T47D (cell line): ENCODE measurements around the gene KRTAP1-4.
"Not testable (repeated sequence)": the region's sequence is repeated elsewhere in the genome, so short reads cannot be mapped to it uniquely, and the experiment has no call there.

Experiments
- DNase-seq, 2 experiments: peaks; one replicate each; pipeline versions ENCODE4 v3.0.0 to v3.0.0-alpha.2; 2011 to 2012; ENCODE audit warnings: low read depth in 1 of 2, low spot score in 1 of 2
- JUND ChIP-seq: IDR thresholded peaks from 2 replicates; pipeline ENCODE4 v1.6.1; 2012; ENCODE audit warnings: low read depth
- in situ Hi-C: cut with HindIII; loops from 2 replicates; pipeline ENCODE4 v1.10.0; 2016; ENCODE audit warnings: low sequenced_read_pairs, low pct_unique_long_range_greater_than_20kb

The KRTAP1-4 gene

GRCh38 chr17:41058741-41059140 lies 28.7 kb upstream of the KRTAP1-4 start:
- in situ Hi-C loops: no loop called here
- TF ChIP-seq JUND: no peak
- DNase-seq: no peak

- in situ Hi-C loops: no loop called here
These were observed 27.6 kb upstream of the KRTAP1-4 start for GRCh38 chr17:41057547-41057946.

GRCh38 chr17:41055130-41055529 lies 25.1 kb upstream of the KRTAP1-4 start, which contains the start of gene KRTAP2-2:
Gene KRTAP2-2 (minus strand): TSS chr17:41055230. CDS start chr17:41055211, 19 bp downstream.
- in situ Hi-C loops, DNase-seq: not testable (repeated sequence)

More at GRCh38 chr17:41057547-41057946, 27.6 kb upstream of the KRTAP1-4 start:
- no peak for TF ChIP-seq JUND
- DNase-seq: no peak

GRCh38 chr17:41054556-41054955 lies 24.6 kb upstream of the KRTAP1-4 start:
- in situ Hi-C loops, DNase-seq: not testable (repeated sequence)

- DNase-seq: no peak
- in situ Hi-C loops: no loop called here
- no peak for TF ChIP-seq JUND
These were observed 24.0 kb upstream of the KRTAP1-4 start for GRCh38 chr17:41054025-41054424.

GRCh38 chr17:41052566-41052965 lies 22.6 kb upstream of the KRTAP1-4 start:
- in situ Hi-C loops: no loop called here
- no peak for TF ChIP-seq JUND
- no peak for DNase-seq

- in situ Hi-C loops: no loop called here
- peak in 1 of 2 experiments; percentile 57 for DNase-seq
- no peak for TF ChIP-seq JUND
These were observed 19.1 kb upstream of the KRTAP1-4 start for GRCh38 chr17:41049110-41049509.

GRCh38 chr17:41048441-41048840 lies 18.4 kb upstream of the KRTAP1-4 start:
- TF ChIP-seq JUND: no peak
- DNase-seq: no peak
- in situ Hi-C loops: no loop called here

GRCh38 chr17:41046735-41047465 lies 16.9 kb upstream of the KRTAP1-4 start, which contains the start of gene KRTAP2-1:
Gene KRTAP2-1 (minus strand): TSS chr17:41047316. CDS start chr17:41047267, 49 bp downstream.
- DNase-seq, in situ Hi-C loops: not testable (repeated sequence)

GRCh38 chr17:41042953-41043352 lies 13.0 kb upstream of the KRTAP1-4 start:
- in situ Hi-C loops: no loop called here
- no peak for TF ChIP-seq JUND
- no peak for DNase-seq

GRCh38 chr17:41040783-41041571 lies 11.0 kb upstream of the KRTAP1-4 start, which contains the start of gene KRTAP1-1:
Gene KRTAP1-1 (minus strand): TSS chr17:41041450. CDS start chr17:41041397, 53 bp downstream.
- in situ Hi-C loops: not testable (repeated sequence)
- peak in 1 of 2 experiments; percentile 59 for DNase-seq

- no peak for DNase-seq
- no peak for TF ChIP-seq JUND
- in situ Hi-C loops: no loop called here
These were observed 7.9 kb upstream of the KRTAP1-4 start for GRCh38 chr17:41037853-41038350.

GRCh38 chr17:41034346-41034935 lies 4.4 kb upstream of the KRTAP1-4 start, which contains the start of gene KRTAP1-3:
Gene KRTAP1-3 (minus strand): TSS chr17:41034874. CDS start chr17:41034821, 53 bp downstream.
- in situ Hi-C loops: not testable (repeated sequence)
- DNase-seq: peak in 1 of 2 experiments; percentile 40
